Sigmoid colon (tissue), 7 donors: Measurements from ENCODE around the gene CLCN7. TPM values are rescaled to one million over a fixed set of nuclear protein-coding genes. Genes with fewer than 3 reads are reported as not detected.

Source experiments
- DNase-seq: peaks from one replicate; pipeline ENCODE4 v3.0.0-alpha.2; 2019
- H3K27ac ChIP-seq, 4 donors: fragments of 200-600 bp; sonication (generic); one replicate each; pipeline ENCODE4 v1.5.1; 2016 to 2019; ENCODE audit warnings: mild to moderate bottlenecking in 1 of 4
- H3K27me3 ChIP-seq, 3 donors: fragments of 200-600 bp; sonication (generic); one replicate each; pipeline ENCODE4 v1.5.1; 2019; ENCODE audit warnings: mild to moderate bottlenecking in 1 of 3
- H3K36me3 ChIP-seq, 4 donors: fragments of 200-600 bp; sonication (generic); one replicate each; pipeline ENCODE4 v1.5.1; 2016 to 2019
- H3K4me1 ChIP-seq, 4 donors: fragments of 200-600 bp; sonication (generic); one replicate each; pipeline ENCODE4 v1.5.1; 2017 to 2019
- H3K4me3 ChIP-seq, 4 donors: fragments of 200-600 bp; sonication (generic); one replicate each; pipeline ENCODE4 v1.5.1; 2017 to 2019; ENCODE audit warnings: mild to moderate bottlenecking in 2 of 4, moderate library complexity in 1 of 4
- H3K9me3 ChIP-seq, 4 donors: fragments of 200-600 bp in 3 of 4; sonication (generic) in 3 of 4; one replicate each; pipeline versions ENCODE4 v1.5.1 to v1.6.1; 2013 to 2019
- EP300 ChIP-seq, 4 donors: sonication (generic); formaldehyde crosslinking; IDR thresholded peaks; one replicate each; pipeline ENCODE4 v1.6.1; 2017; ENCODE audit warnings: antibody characterized with exemption in 4 of 4
- POLR2A ChIP-seq, 2 donors: fragments of 450-650 bp; IDR thresholded peaks; one replicate each; pipeline ENCODE4 v1.6.1; 2016; ENCODE audit warnings: antibody characterized with exemption in 2 of 2, mild to moderate bottlenecking in 2 of 2, moderate library complexity in 2 of 2
- POLR2AphosphoS5 ChIP-seq, 4 donors: sonication (generic); formaldehyde crosslinking; IDR thresholded peaks; one replicate each; pipeline ENCODE4 v1.6.1; 2017; ENCODE audit warnings: antibody characterized with exemption in 4 of 4
- WGBS, 2 donors: extraction: QIAGEN DNeasy Blood & Tissue Kit; methylation state at CpG; one replicate each; pipeline ENCODE4 v1.1.7; 2013; 5-methylcytosine and 5-hydroxymethylcytosine counted together
- intact Hi-C: fragments of 100-400 bp; cut with DNase I; formaldehyde crosslinking; loops from one replicate; pipeline ENCODE4 v1.15.1; 2023
- polyA plus RNA-seq, 3 donors: library from polyadenylated mRNA; stranded (reverse); fragments of 200-250 nt; gene quantifications; one replicate each; pipeline ENCODE4 v1.2.3, GENCODE V29; 2013
- total RNA-seq, 4 donors: library from RNA; depleted of rRNA; stranded (reverse); fragments of >200 nt; gene quantifications; one replicate each; pipeline ENCODE4 v1.1.0, GENCODE V29; 2016
- TF ChIP-seq, protein P1 (sequence below), 4 experiments: fragments of 450-650 bp in 3 of 4; fragments of 200-600 bp in 1 of 4; IDR thresholded peaks; one replicate each; pipeline ENCODE4 v1.5.1; 2016 to 2019; ENCODE audit warnings: antibody characterized with exemption in 4 of 4, mild to moderate bottlenecking in 3 of 4, moderate library complexity in 2 of 4
- donor health status: healthy with polysubstance abuse.
- donor health status: Bipolar disorder and iron deficiency.
- donor health status: healthy.

Gene CLCN7
- total and polyA plus RNA-seq, 7 donors = 4.2 to 78.7 (median 38.7) TPM

DNA sequence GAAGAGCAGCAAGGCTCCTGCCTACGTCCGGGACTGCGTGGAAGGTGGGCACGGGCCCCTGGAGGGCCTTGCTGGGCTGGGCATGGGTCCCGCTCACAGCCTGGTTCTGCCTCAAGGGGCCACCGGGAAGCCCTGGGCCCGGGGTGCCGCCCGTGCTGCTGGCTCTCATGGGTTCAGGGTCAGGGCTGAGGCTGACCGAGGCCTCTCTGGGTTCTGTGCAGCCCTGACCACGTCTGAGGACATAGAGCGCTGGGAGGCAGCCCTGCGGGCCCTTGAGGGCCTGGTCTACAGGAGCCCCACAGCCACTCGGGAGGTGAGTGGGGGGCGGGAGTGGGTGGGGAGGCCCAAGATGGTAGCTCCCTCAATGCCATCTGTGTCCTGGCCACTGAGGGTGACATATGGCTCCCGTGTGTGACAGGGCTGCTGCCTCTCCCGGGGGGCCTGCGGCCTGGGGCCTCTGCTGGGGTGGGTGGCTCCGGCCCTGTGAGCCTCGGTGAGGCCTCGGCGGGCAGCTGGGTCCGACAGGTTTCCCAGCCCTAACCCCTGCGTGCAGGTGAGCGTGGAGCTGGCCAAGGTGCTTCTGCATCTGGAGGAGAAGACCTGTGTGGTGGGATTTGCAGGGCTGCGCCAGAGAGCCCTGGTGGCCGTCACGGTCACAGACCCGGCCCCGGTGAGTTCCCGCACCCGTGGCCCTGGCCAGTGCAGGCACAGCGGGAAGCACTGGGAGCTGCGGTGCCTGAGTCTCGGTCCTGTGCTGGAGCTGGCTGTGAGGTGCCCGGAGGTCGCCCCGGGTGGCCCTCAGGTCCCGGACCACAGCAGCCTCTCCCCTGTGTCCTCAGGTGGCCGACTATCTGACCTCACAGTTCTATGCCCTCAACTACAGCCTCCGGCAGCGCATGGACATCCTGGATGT lies 27.5 kb upstream of the CLCN7 start:
- H3K27me3 ChIP-seq = no peaks in the 10 kb centered on the region
- H3K36me3 ChIP-seq = peaks cover 30 to 86% (median 54%) of the 10 kb centered on the region in 4 donors
- intact Hi-C loops = no loop called here
- no peak overlapping the region for H3K27ac ChIP-seq
- H3K4me3 ChIP-seq = no peak overlapping the region
- no peak for DNase-seq
- H3K9me3 ChIP-seq = no peaks in the 10 kb centered on the region
- WGBS, 2 donors = 96 to 97% methylated on average over 42 of the region's 42 CpGs
- H3K4me1 ChIP-seq = no peaks in the 10 kb centered on the region
- TF ChIP-seq, protein P1, sequence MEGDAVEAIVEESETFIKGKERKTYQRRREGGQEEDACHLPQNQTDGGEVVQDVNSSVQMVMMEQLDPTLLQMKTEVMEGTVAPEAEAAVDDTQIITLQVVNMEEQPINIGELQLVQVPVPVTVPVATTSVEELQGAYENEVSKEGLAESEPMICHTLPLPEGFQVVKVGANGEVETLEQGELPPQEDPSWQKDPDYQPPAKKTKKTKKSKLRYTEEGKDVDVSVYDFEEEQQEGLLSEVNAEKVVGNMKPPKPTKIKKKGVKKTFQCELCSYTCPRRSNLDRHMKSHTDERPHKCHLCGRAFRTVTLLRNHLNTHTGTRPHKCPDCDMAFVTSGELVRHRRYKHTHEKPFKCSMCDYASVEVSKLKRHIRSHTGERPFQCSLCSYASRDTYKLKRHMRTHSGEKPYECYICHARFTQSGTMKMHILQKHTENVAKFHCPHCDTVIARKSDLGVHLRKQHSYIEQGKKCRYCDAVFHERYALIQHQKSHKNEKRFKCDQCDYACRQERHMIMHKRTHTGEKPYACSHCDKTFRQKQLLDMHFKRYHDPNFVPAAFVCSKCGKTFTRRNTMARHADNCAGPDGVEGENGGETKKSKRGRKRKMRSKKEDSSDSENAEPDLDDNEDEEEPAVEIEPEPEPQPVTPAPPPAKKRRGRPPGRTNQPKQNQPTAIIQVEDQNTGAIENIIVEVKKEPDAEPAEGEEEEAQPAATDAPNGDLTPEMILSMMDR (IDR thresholded peaks at IDR 0.05) = no peak
- no peak for TF ChIP-seq POLR2AphosphoS5 (IDR thresholded peaks at IDR 0.05)
- TF ChIP-seq POLR2A (IDR thresholded peaks at IDR 0.05) = no peak
- no peak for TF ChIP-seq EP300 (IDR thresholded peaks at IDR 0.05)

DNA sequence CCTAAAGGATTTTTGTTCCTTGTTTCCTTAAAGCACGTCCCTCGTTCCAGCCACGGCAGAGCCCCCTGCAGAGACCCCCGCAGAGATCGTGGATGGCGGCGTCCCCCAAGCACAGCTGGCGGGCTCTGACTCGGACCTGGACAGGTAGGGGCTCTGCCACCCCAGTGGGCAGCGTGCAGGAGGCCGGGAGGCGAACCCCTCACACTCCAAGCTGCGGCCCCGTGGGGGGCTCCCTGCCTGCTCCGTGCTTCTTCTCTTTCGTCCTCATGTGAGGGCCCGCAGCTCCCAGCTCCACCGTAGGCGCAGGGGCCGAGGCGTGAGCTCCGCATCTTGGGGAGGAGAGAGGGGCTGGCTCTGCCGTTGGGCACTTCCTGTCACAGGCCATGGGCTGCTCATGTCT lies 26.8 kb upstream of the CLCN7 start:
- no peak for DNase-seq
- TF ChIP-seq POLR2A (IDR thresholded peaks at IDR 0.05) = no peak
- no peak for TF ChIP-seq EP300 (IDR thresholded peaks at IDR 0.05)
- TF ChIP-seq POLR2AphosphoS5 (IDR thresholded peaks at IDR 0.05) = no peak
- TF ChIP-seq, protein P1 (IDR thresholded peaks at IDR 0.05) = no peak
- H3K4me1 ChIP-seq = no peaks in the 10 kb centered on the region
- no peak overlapping the region for H3K27ac ChIP-seq
- no peaks in the 10 kb centered on the region for H3K27me3 ChIP-seq
- H3K36me3 ChIP-seq = peaks cover 30 to 86% (median 58%) of the 10 kb centered on the region in 4 donors
- H3K9me3 ChIP-seq = no peaks in the 10 kb centered on the region
- intact Hi-C loops = no loop called here
- no peak overlapping the region for H3K4me3 ChIP-seq
- 96 to 97% methylated on average over 23 of the region's 23 CpGs for WGBS, 2 donors

DNA sequence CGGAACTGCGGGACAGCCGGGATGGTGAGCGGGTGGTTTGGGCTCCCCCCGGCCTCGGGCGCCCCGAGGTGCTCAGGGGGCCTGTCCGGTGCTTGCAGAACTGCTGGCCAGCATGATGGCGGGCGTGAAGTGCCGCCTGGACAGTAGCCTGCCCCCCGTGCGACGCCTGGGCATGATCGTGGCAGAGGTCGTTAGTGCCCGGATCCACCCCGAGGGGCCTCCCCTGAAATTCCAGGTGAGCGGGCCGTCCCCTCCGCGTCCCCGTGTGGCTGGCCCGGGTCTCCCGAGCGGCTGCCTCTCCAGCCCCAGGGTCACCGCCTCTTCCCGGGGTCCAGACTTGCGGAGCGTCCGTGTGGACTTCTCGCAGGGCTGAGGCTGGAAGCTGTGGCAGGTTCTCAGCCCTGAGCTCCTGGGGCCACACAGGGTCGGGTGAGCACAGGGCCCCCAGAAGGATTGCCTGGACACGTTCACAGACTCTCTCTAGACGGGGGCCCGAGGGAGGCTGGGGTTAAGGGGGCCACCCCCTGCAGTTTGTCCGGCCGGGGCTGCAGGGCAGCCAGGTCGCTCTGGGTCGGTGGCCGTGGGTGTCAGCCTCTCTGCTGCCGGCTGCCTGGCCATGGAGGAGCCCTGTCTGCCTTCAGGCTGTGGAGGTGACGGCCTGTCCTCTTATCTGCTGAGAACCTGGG lies 25.8 kb upstream of the CLCN7 start:
- H3K36me3 ChIP-seq = peaks cover 37 to 86% (median 65%) of the 10 kb centered on the region in 4 donors
- no peak overlapping the region for H3K27ac ChIP-seq
- no peak for TF ChIP-seq POLR2A (IDR thresholded peaks at IDR 0.05)
- TF ChIP-seq, protein P1 (IDR thresholded peaks at IDR 0.05) = no peak
- TF ChIP-seq POLR2AphosphoS5 (IDR thresholded peaks at IDR 0.05) = no peak
- no peak for TF ChIP-seq EP300 (IDR thresholded peaks at IDR 0.05)
- WGBS, 2 donors = 97% methylated on average over 44 of the region's 44 CpGs
- no peak overlapping the region for H3K4me3 ChIP-seq
- no peaks in the 10 kb centered on the region for H3K4me1 ChIP-seq
- no peak for DNase-seq
- H3K27me3 ChIP-seq = no peaks in the 10 kb centered on the region
- H3K9me3 ChIP-seq = no peaks in the 10 kb centered on the region
- intact Hi-C loops = no loop called here

DNA sequence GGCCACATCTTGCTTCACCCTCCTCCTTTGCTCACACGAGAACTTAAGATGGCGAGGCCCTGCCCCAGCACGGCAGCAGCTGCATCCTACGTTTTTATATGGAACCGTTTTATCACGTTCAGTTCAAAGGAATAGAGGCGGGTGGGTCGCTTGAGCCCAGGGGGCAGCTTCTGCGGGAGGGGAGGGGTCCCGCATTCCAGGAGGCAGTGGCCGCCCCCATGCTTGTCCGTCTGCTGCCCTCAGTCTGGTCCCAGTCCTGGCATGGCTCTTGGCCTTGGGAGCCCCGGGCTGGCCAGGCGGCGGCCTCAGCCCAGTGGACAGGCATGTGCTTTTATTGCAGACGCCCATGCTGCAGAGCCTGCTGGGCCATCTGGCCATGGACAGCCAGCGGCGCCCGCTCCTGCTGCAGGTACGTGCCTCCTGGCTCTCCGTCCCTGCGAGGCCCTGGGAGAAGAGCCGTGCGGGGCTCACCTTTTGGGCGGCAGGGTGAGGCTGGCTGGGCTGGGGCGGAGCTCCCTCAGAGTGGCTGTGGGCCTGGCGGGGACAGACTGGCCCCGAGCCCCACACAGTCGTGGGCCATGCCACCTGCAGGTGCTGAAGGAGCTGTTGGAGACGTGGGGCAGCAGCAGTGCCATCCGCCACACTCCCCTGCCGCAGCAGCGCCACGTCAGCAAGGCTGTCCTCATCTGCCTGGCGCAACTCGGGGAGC lies 25.1 kb upstream of the CLCN7 start:
- H3K4me1 ChIP-seq = peaks cover 0 to 6% (median 4%) of the 10 kb centered on the region in 4 donors
- H3K36me3 ChIP-seq = peaks cover 38 to 91% (median 68%) of the 10 kb centered on the region in 4 donors
- no peaks in the 10 kb centered on the region for H3K9me3 ChIP-seq
- no peak overlapping the region for H3K27ac ChIP-seq
- no peak overlapping the region for H3K4me3 ChIP-seq
- no peak for DNase-seq
- TF ChIP-seq POLR2AphosphoS5 (IDR thresholded peaks at IDR 0.05) (no peak), POLR2A (IDR thresholded peaks at IDR 0.05) (no peak), EP300 (IDR thresholded peaks at IDR 0.05) (no peak)
- TF ChIP-seq, protein P1 (IDR thresholded peaks at IDR 0.05) = no peak
- intact Hi-C loops = no loop called here
- WGBS, 2 donors = 94 to 96% methylated on average over 36 of the region's 36 CpGs
- H3K27me3 ChIP-seq = no peaks in the 10 kb centered on the region
